AG08396 (cell line): Measurements from ENCODE around the gene KRT33B.
"Not testable (repeated sequence)": the region's sequence is repeated elsewhere in the genome, so short reads cannot be mapped to it uniquely, and the experiment has no call there.

Experiments used
- DNase-seq: peaks from one replicate; pipeline ENCODE4 v3.0.0; 2012; ENCODE audit warnings: low spot score, mixed read lengths

Gene KRT33B

GRCh38 chr17:41393826-41394225, 24.2 kb upstream of the KRT33B start:
- no peak for DNase-seq

- no peak for DNase-seq
Observed at GRCh38 chr17:41393294-41393693, 23.7 kb upstream of the KRT33B start.

- peak; percentile 47 for DNase-seq
Observed at GRCh38 chr17:41392278-41392677, 22.7 kb upstream of the KRT33B start.

- DNase-seq: no peak
Observed at GRCh38 chr17:41391535-41391934, 21.9 kb upstream of the KRT33B start.

- DNase-seq: no peak
Observed at GRCh38 chr17:41390411-41390938, 20.9 kb upstream of the KRT33B start.

GRCh38 chr17:41387670-41388069, 18.1 kb upstream of the KRT33B start:
- DNase-seq: no peak

GRCh38 chr17:41386227-41386626, 16.6 kb upstream of the KRT33B start:
- no peak for DNase-seq

GRCh38 chr17:41383690-41384089, 14.1 kb upstream of the KRT33B start:
- no peak for DNase-seq

GRCh38 chr17:41382394-41382793, 12.8 kb upstream of the KRT33B start:
- DNase-seq: peak; percentile 52

- not testable (repeated sequence) for DNase-seq
Observed at GRCh38 chr17:41381943-41382342, 12.3 kb upstream of the KRT33B start, which contains the start of gene KRT34. Gene KRT34, minus strand, starts transcription at chr17:41382306. Its CDS starts 60 bp downstream, at chr17:41382246.

GRCh38 chr17:41380091-41380490, 10.5 kb upstream of the KRT33B start:
- DNase-seq: peak; percentile 83

- DNase-seq: no peak
Observed at GRCh38 chr17:41377546-41377945, 7.9 kb upstream of the KRT33B start.

GRCh38 chr17:41369023-41369422, 590 bp downstream of the KRT33B start:
- no peak for DNase-seq

GRCh38 chr17:41367426-41368075, 2.1 kb downstream of the KRT33B start:
- DNase-seq: peak; percentile 82

- DNase-seq: no peak
Observed at GRCh38 chr17:41366070-41366469, 3.5 kb downstream of the KRT33B start.

GRCh38 chr17:41363881-41364280, 5.7 kb downstream of the KRT33B start:
- no peak for DNase-seq

GRCh38 chr17:41360296-41360995, 9.2 kb downstream of the KRT33B start:
- peak; percentile 28 for DNase-seq

GRCh38 chr17:41354536-41354935, 15.1 kb downstream of the KRT33B start:
- DNase-seq: no peak

- no peak for DNase-seq
Observed at GRCh38 chr17:41352597-41353366, 16.8 kb downstream of the KRT33B start.

GRCh38 chr17:41351177-41351576, 18.4 kb downstream of the KRT33B start:
- no peak for DNase-seq

GRCh38 chr17:41350381-41350878, 19.2 kb downstream of the KRT33B start, which contains the start of gene KRT33A:
Gene KRT33A, minus strand, starts transcription at chr17:41350828. Its CDS starts 61 bp downstream, at chr17:41350767.
- DNase-seq: not testable (repeated sequence)
